AML-193 (cell line): ENCODE measurements around the gene ASPSCR1.

Experiments
- DNase-seq, 2 experiments: peaks; one replicate each; lab custom pipeline; 2025; lab: John Stamatoyannopoulos, UW

The ASPSCR1 gene

DNA sequence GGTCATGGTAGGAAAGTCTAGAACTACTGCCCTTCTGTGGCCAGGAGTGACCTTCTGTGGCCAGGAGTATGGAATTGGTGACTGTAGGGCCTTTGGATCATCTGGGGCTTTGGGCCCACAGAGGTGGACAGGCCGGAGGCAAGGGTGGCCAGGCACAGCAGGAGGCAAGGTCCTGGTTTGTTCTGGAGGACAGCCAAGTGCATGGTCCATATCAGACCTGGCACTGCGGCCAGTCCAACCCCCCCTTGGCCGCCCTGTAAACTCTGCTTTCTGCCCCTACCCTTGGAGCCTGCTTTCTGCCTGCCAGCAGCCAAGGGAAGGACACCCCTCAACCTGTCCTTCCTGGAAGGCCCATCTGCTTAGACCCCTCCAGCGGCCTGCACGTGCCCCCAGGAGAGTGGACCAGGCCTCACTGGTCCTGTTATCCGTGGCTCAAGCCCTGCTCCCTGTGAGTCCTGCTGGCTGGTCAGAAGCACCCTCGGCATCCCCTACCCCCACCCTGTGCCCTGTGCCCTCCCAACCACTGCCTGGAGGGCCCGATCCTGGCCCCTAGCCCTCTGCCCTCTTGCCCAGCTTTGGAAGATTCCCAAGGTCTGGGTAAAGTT is 62.4 kb downstream of the ASPSCR1 start:
- DNase-seq, result no peak

DNA sequence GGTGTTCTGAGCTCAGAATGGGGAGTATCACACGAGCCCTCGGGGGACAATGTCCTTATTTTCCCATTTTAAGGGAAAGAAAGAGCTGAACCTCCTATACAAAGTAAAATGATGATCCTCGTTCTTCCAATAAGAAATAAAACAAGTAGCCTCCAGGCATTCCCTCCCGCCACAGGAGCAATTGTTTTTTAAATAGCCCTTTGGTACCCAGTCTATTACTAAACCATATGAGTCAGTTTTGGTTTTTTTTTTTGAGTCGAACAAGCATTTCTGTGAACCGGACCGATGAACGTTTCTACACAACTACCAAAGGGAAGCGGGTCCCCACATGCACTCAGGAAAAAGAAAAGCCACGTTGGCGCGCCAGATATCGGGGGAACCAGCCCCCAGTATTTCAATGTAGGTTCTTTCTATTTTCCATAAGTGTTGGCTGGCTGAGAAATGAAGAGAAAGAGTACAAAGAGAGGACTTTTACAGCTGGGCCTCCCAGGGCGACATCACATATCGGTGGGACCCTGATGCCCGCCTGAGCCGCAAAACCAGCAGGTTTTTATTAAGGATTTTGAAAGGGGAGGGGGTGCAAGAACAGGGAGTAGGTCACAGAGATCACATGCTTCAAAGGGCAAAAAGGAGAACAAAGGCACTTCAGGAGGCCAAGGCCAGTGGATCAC is 63.9 kb downstream of the ASPSCR1 start:
- DNase-seq, result no peak

DNA sequence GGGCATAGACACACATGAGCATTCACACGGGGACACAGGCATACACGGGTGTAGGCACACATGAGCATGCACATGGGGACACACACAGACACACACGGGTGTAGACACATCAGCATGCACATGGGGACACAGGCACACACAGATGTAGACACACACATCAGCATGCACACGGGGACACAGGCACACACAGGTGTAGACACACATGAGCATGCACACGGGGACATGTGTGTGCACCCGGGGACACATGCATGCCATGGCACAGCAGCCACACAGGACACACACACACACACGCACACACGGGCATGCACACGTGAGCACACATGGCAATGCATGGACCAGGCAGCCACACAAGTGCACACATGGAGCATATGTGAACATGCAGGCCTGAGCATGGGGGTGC is 65.2 kb downstream of the ASPSCR1 start:
- DNase-seq, result no peak

DNA sequence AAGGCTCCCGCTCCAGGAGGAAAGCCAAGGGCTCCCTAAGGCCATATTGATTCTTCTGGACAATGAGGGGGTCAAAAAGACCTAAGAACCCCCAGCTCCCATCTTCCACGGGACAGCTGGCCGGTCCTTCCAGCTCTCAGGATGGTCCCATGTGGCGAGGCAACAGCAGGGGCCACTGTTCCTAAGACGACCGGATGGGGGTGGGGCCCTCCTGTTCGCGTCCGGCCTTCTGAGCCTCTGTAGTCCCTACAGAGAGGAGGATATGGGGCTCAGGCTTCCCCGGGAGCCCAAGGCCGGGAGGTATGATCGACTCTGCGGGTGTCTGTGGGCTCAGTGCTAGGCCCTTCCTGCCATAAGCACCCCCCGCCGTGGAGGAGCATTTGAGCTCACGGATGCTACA is 66.1 kb downstream of the ASPSCR1 start:
- no peak for DNase-seq

DNA sequence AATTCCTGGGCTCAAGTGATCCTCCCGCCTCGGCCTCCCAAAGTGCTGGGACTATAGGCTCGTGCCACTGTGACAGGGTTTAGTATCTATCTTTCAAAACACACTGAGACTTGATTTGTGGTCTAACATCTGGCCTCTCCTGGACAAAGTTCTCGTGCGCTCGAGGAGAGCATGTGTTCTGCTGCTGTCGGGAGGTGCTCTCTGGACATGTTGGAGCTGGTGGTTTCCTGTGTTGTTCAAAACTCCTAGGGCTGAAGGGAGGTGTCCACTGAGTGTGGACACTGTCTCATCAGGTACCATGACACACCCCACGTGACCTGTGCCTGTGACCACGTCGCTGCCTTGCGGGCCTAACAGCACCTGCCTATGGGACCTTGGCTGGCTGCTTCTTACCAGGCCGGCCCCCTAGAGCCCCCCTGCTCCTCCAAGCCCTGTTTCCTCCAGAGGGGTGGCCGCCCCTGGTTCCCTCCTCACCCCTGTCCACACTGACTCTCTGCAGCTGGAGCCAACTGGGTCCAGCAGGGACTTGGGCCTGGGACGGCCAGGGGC is 68.6 kb downstream of the ASPSCR1 start:
- DNase-seq, result no peak

DNA sequence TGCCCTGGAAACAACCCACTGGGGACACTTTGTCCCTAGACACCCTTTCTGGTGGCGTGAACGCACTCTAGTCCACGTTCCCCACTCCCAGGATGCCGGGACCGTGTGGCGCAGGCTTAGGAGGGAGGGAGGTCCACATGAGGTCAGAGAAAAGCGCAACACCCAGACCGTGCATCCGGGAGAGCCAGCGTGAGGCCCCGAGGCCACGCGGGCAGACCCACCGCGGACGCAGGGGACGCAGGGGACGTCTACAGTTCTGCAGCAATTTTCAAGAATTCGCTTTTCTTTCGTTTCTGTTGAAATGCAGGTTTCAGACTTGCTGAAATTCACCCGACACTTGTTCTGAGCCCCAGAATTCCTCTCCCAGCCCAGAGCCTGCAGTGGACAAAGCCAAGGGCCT is 69.5 kb downstream of the ASPSCR1 start:
- DNase-seq, result no peak

DNA sequence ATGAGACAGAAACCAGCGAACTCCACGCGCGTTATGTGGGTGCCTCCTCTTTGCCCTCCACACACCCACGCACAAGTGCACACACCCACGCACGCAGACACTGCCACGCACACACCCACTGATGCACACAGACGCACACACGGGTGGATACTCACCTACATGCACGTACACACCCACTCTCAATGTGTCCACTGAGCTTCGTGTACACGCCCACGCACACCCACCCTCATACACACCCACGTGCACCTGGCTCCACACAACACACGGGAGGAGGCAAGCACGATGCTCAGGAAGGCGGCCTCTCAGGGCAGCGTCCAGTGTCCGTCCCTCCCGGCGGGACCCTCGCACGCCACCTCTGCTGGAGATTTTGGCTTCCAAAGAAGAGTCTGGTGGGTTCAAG is 70.0 kb downstream of the ASPSCR1 start:
- no peak for DNase-seq

DNA sequence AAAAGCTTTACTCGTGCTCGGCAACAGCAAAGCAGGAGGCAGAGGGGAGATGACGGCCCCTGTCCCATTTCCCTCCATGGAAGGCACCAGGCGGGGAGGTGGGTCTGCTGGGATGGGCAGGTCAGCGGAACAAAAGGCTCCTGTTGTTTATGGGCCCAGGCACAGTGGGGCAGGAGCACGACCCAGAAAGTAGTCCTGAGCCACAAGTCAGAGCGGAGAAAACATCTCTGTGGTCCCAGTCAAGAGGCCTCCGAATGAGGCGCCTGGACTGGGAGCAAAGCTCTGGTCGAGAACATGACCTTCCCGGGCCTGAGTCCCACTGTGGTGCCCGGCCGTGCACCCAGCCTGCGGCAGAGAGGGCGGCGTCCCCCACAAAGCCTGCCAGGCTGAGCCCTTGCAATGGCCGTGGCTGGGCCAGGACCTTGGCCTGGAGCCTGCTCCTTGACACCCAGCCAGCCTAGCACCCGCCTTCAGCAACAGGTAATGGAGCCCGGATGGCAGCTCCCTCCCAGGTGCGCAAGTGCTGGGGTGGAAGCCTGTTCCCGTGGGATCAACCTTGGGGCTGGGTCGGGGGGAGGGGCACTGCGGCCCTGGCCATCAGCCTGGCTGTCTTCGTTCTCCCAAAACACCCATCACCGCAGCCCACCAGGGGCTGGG is 70.6 kb downstream of the ASPSCR1 start:
- DNase-seq, result no peak

DNA sequence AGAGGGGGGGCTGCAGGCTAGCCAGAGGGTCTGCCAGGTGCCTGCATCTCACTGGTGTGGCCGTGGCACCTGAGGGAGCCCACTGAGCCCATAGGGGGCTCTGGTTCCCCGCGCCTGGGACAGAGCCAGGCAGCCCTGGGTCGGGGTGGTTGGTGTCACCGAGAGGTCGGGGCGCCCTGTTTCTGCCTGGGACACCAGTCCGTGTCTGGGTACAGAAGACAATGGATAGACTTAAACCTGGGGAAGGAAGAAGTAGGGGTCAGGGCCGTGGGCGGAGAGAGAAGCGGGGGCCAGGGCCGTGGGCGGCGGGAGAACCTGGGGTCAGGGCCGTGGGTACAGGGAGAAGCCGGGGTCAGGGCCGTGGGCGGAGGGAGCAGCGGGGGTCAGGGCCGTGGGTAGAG is 71.1 kb downstream of the ASPSCR1 start:
- no peak for DNase-seq

DNA sequence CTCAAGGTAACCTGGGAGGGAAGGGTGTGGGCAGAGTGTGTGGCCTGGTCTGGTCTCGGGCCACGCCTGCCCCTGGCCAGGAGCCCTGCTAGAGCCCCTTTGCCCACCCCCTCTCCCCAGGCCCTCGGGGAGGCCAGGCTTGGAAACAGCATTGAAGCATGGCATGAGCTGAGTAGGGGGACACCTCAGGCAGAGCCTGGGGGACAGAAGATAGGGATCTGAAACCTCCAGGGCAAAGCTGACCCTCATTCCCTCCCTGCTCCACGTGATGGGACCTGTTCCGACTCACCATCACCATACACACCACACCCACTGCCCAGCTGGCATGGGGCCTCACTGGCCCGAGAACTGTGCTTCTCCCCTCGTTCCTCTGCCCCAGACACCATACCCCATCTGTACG is 71.7 kb downstream of the ASPSCR1 start:
- DNase-seq, result no peak

DNA sequence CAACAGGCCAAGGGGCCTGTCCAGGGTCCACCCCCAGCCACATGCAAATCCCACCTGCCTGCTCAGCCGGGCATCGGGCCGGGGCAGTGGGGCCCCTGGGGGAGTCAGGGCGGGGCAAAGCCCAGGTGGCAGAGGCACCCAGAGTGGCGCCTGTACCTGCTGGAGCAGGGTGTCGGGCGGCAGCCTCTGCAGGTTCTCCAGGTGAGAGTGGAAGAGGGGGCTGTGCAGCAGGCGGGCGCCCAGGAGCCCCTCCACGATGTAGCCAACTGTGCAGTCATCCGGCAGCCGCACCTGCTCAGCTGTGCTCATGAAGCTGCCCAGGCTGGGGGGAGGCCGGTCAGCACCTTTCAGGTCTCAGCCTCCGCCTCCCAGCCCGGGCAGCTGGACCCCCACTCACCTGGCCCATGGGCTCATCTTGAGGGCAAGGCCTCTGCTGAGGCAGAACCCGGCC is 72.1 kb downstream of the ASPSCR1 start:
- DNase-seq, result no peak

DNA sequence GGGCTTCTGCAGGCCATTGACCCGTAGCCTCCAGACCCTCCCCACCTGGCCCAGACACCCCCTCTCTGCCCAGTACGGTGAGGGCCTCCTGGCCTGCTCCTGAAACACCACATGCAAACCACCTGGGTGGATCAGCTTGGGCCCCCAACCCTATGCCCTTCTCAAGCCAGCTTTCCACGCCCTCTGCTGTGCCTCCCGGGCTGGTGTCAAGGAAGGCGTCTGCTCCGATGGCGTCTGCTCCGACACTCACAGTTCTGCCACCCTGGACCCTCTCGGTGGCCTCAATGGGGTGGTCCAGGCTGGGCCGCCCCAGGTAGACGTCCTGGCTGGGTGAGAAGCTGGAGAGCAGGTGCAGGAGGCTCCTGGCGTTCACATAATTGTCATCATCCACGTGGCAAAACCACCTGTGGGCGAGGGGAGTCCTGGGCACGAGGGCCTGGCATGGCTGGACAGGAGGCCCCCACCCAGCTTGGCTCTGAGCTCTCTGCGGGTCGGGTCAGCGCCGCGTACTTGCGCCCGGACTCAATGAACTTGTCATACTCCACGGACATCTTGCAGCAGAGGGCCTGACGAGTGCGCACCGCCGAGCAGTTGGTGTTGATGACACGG is 72.8 kb downstream of the ASPSCR1 start:
- no peak for DNase-seq

DNA sequence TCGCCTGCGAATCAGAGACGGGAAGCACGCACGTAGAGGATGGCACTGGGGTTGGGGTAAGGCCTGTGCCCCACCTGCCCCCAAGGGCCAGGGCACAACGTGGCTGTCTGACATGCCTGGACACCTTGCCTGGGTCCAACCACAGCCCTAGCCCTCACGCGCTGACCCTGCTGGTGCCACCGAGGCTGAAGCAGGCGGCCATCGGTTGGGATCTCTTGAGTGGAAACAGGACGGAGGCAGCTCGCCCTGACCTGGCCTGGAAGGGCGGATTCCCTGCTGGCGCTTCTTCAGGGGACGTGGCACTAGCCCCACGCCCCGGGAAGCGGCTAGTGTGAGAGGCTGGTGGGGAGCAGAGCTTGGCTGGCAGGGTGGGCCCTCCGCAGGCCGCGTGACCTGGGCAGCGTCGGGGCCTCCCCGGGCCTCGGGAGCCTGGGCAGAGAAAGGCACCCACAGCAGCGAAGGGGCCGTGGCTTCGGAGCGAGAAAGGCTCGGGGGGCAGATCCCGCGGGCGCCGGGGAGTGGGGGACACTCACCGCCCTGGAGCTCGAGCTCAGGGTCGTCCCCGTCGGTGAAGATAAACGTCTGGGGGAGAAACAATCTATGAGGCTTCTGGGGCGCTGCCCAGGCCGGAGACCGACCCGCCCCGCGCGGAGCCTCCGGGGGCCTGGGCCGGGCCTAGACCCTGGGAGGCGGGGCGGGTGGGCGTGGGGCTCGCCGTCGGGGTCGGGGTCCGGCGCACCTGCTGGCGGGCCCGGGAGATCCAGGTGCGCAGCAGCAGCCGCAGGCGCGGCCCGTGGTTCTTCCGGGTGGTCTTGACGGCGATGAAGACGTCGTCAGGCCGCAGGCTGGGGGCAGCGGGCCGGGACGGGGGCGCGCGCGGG is 73.6 kb downstream of the ASPSCR1 start:
- DNase-seq, result no peak

DNA sequence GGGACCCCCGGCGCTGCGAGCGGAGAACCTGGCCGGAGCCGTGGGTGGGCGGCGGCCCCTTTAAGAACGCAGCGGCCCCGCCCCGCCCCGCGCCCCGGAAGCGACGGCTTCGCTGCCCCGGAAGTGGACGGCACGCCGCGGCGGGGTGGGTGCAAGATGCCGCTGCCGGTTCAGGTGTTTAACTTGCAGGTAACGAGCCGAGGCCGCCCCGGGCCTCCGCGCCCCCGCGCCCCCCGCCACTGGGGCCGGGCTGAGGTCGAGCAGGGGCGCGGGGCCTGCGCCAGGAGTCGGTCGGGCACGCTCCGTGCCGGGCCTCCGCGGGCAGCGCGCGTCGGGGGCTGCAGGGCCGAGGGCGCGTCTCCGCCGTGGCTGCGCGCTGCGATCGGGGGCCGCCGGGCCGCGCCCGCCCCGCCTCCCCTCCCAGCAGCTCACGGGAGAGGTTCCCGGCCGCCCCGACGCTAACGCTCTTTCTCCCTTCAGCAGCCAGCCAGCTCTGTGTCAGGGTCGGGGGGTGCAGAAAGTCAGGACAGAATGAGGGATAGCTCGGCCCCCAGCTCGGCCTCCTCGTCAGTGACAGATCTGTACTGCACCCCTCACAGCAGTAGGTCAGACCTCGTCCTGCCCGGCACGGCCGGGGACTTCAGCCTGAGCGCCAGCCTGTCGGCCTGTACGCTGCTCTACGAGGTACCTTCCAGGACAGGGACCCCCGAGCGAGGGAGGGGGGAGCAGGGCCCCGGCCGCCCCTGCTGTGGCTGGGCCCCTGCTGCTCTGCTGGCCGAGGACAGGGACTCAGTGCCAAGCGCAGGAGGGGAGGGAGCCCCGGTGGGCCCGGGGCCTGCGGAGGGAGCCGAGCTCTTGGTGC is 74.6 kb downstream of the ASPSCR1 start, which contains the start of the genes GPS1 and RFNG:
GPS1 (plus strand) TSS at position 123 of the 862 bp plus-strand sequence; CDS start at position 157, 34 bp downstream.
RFNG (minus strand) TSS at position 36 of the 862 bp plus-strand sequence. CDS start 45 bp downstream, outside the sequence.
- DNase-seq, result peak; percentile 53 to 58

DNA sequence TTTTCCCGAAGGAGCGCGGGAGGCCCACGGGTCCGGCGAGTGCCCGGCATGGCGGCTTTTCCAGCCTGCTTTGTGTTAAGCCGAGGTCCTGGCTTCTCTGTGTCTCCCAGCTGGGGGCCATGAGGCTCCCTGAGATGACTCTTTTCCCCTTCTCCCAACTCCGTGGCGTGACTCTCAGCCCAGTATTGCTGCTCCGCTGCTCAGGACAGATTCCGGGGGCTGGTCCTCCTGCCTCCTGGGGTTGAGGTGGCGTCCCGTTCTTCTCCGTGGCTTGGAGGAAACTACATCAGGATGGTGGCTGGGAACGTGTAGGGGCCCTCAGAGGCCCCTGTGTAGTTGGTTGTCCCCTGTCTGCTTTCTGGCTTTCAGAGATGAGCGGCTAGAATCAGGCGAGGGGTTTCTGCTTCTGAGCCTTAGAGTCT is 75.2 kb downstream of the ASPSCR1 start:
- DNase-seq, result no peak

DNA sequence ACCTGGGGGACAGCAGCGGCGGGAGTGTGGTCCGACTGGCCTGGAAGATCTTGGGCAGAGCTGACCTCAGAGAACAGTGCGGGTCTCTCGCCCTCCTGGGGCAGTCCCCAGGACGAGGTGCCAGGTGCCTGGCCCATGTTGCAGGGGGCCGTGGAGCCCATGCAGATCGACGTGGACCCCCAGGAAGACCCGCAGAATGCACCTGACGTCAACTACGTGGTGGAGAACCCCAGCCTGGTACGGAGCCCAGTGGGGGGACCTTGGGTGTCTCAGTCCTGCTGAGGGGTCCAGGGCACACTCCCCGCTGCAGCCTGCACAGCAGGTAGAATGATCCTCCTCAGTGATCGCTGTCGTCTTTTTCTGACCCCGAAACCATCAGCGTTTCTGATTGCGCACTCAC is 75.7 kb downstream of the ASPSCR1 start:
- no peak for DNase-seq

DNA sequence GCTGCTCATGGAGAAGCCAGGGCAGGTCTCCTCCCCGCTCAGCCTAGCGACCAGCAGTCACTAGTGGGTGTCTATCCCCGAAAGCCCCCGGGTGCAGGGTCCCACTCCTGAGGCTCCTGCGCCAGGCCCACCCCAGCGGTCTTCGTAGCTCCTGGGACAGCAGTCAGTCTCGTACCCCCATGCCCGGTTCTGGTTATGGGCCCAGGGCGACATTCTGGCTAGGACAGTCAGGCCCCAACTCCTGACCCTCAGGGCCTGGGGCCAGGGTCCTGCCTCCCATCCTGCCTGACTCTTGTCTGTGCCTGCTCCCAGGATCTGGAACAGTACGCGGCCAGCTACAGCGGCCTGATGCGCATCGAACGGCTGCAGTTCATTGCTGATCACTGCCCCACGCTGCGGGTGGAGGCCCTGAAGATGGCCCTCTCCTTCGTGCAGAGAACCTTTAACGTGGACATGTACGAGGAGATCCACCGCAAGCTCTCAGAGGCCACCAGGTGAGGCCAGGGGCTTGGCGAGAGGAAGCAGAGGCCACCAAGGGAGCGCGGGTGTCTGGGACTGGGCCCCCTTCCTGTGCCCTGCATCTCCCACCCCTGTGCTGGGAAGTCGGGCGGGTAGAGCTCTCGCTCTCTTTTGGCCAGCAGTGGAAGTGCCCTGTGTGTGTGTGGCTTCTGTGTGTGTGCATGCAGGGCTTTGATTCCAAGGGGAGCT is 76.3 kb downstream of the ASPSCR1 start:
- DNase-seq, result no peak

DNA sequence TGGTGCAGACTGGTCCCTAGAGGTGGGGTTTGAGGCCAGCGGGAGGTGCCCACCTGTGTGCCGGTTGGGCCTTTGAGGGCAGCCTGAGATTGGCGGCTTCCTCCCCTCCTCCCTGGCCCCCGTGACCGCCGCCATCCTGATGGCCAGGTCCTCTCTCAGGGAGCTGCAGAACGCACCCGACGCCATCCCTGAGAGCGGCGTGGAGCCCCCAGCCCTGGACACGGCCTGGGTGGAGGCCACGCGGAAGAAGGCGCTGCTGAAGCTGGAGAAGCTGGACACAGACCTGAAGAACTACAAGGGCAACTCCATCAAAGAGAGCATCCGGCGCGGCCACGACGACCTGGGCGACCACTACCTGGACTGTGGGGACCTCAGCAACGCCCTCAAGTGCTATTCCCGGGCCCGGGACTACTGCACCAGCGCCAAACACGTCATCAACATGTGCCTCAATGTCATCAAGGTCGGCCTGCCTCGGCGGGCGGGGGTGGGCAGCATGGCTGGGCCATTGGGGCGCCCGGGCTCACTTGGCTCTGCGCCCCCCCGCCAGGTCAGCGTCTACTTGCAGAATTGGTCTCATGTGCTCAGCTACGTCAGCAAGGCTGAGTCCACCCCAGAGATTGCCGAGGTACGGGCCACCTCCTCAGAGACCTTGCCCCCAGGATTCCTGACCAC is 77.1 kb downstream of the ASPSCR1 start:
- no peak for DNase-seq
